Right atrium auricular region (tissue), 2 donors: Measurements from ENCODE around the gene COL2A1. TPM values are rescaled to one million over a fixed set of nuclear protein-coding genes. Genes with fewer than 3 reads are reported as not detected.

Source experiments
- DNase-seq: peaks from one replicate; pipeline ENCODE4 v3.0.0-alpha.2; 2019; ENCODE audit warnings: low spot score
- H3K27ac ChIP-seq, 2 donors: fragments of 200-600 bp; sonication (generic); 1 replicate in 1 of 2; 2 replicates in 1 of 2; pipeline ENCODE4 v1.5.1; 2016 to 2019
- H3K27me3 ChIP-seq, 2 donors: fragments of 200-600 bp; sonication (generic); one replicate each; pipeline versions ENCODE4 v1.5.1 to v1.6.0; 2017 to 2019
- H3K36me3 ChIP-seq: fragments of 200-600 bp; sonication (generic); one replicate; pipeline ENCODE4 v1.5.1; 2016
- H3K4me1 ChIP-seq, 2 donors: fragments of 200-600 bp; sonication (generic); one replicate each; pipeline versions ENCODE4 v1.5.1 to v1.6.0; 2017 to 2019
- H3K4me3 ChIP-seq, 2 donors: fragments of 200-600 bp; sonication (generic); 1 replicate in 1 of 2; 2 replicates in 1 of 2; pipeline ENCODE4 v1.5.1; 2017 to 2019; ENCODE audit warnings: mild to moderate bottlenecking in 1 of 2, moderate library complexity in 1 of 2
- H3K9me3 ChIP-seq, 2 donors: fragments of 200-600 bp; sonication (generic); one replicate each; pipeline ENCODE4 v1.5.1; 2019
- total RNA-seq, 2 donors: library from RNA; depleted of rRNA; stranded (reverse); fragments of >200 nt; gene quantifications; one replicate each; pipeline ENCODE4 v1.1.0, GENCODE V29; 2016
- TF ChIP-seq, protein P1 (sequence below), 2 donors: fragments of 200-600 bp; sonication (generic); IDR thresholded peaks; one replicate each; pipeline ENCODE4 v1.5.1; 2019; ENCODE audit warnings: antibody characterized with exemption in 2 of 2

COL2A1 gene
- total RNA-seq, 2 donors from 2014 or later = not detected

DNA sequence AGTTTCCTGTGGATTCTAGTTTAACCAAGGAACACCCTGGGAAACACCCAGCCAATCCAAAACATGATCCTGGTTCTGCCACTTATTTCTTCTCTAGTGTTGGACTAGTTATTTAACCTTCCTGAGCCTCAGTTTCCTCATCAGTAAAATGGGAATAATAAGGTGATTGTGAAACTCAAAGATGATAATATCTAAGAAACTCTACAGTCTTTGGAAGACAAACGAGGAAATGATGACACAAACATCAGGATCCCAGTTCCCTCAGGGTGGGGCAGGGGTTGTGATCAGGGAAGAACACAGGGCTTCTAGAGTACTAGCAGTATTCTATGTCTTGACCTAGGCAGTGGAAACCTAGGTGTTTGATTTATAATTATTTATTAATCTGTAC is 58.9 kb downstream of the COL2A1 start:
- H3K4me3 ChIP-seq = no peak overlapping the region
- TF ChIP-seq, protein P1, sequence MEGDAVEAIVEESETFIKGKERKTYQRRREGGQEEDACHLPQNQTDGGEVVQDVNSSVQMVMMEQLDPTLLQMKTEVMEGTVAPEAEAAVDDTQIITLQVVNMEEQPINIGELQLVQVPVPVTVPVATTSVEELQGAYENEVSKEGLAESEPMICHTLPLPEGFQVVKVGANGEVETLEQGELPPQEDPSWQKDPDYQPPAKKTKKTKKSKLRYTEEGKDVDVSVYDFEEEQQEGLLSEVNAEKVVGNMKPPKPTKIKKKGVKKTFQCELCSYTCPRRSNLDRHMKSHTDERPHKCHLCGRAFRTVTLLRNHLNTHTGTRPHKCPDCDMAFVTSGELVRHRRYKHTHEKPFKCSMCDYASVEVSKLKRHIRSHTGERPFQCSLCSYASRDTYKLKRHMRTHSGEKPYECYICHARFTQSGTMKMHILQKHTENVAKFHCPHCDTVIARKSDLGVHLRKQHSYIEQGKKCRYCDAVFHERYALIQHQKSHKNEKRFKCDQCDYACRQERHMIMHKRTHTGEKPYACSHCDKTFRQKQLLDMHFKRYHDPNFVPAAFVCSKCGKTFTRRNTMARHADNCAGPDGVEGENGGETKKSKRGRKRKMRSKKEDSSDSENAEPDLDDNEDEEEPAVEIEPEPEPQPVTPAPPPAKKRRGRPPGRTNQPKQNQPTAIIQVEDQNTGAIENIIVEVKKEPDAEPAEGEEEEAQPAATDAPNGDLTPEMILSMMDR (IDR thresholded peaks at IDR 0.05) = no peak
- no peak overlapping the region for H3K27ac ChIP-seq
- H3K27me3 ChIP-seq = no peaks in the 10 kb centered on the region
- no peak for DNase-seq
- H3K4me1 ChIP-seq = peaks cover 0 to 8% of the 10 kb centered on the region in 2 donors
- no peaks in the 10 kb centered on the region for H3K36me3 ChIP-seq
- H3K9me3 ChIP-seq = no peaks in the 10 kb centered on the region

DNA sequence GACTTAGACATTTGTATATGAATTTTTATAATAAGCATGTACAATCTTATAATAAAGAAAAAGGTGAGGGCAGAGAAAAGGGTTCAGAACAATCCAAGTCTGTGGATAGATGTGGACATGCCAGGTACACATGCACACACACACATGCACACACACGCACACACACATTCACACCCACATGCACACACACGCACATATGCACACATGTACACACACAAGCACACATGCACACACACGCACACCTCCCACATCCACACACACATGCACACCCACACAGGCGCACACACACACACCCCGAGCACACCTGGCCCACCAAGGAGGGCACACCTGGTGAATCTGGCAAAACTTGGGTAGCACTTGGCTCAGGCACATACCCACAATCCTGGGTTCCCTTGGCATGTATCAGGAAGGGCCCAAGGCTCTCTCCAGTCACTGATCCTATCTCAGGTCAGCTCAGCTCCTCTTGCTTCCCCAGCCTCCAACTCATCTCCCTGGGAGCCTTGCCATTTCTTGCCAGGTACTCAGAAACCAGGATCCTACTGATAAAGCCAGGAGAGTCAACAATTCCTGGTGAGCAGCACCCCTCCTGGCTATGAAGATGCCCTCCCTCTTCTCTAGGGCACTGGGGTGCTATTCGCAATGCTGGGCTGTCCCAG is 59.5 kb downstream of the COL2A1 start:
- Histone ChIP-seq H3K4me1 (peaks cover 0 to 8% of the 10 kb centered on the region in 2 donors), H3K27me3 (no peaks in the 10 kb centered on the region), H3K36me3 (no peaks in the 10 kb centered on the region), H3K27ac (no peak overlapping the region), H3K4me3 (no peak overlapping the region), H3K9me3 (no peaks in the 10 kb centered on the region)
- no peak for DNase-seq
- TF ChIP-seq, protein P1 (IDR thresholded peaks at IDR 0.05) = no peak

DNA sequence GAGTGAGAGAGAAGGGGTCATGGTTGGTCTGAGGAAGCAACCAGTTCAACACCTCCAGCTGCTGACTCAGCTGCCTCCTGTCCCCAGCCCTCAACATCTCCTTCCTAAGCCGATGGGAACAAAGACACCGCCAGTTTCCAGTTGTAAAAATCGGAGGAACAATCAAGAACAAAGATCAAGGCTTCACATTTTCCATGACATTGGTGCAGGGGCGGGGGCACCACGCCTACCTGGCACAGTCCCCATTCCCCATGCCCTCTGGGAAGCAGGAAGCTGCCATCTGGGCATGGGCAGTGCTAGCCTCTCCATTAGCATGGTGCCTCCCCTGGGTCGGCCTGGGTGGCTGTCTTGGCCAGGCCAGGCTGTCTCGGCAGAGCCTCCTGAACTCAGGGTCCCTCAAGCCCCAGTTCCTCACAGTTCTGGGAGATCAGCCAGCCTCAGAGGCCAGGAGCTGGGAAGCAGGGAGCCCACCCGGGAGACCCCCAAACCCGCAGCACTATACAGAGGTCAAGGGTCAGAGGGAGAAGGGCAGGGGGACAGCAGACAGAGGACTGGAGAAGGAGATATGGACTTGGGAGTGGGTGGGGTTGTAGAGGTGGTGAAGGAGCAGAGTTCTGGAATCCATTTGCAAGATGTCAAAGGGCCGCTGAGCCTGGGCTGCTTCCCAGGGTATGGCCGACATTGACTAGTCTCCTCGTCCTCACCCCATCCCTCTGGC is 60.5 kb downstream of the COL2A1 start:
- Histone ChIP-seq H3K27ac (no peak overlapping the region), H3K27me3 (no peaks in the 10 kb centered on the region), H3K36me3 (no peaks in the 10 kb centered on the region), H3K9me3 (no peaks in the 10 kb centered on the region), H3K4me1 (peaks cover 0 to 8% of the 10 kb centered on the region in 2 donors), H3K4me3 (no peak overlapping the region)
- DNase-seq = no peak
- TF ChIP-seq, protein P1 (IDR thresholded peaks at IDR 0.05) = no peak

DNA sequence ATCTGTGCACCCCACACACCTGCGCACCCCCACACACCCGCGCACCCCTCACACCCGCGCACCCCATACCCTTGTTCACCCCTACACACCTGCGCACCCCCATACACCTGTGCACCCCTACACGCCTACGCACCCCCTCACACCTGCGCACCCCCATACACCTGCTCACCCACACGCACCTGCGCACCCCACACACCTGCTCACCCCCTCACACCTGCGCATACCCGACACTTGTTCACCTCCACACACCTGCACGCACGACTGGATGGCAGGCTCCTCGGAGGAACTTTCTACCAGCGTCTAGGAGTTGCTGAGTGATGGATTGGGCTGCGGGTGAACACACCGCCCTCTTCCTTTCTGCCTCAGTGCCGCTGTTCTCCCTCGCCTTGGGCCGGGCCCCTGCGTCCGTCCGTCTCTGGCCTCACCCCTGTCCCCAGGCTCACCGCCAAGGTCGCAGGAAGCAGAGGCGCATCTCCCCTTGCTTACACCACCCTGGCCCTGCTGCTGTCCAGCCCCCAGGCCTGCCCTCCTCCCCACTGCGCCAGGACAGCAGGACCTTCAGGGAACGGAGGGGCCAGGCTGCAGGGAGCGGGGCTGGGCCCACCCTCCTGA is 61.6 kb downstream of the COL2A1 start:
- Histone ChIP-seq H3K9me3 (no peaks in the 10 kb centered on the region), H3K27me3 (no peaks in the 10 kb centered on the region), H3K27ac (no peak overlapping the region), H3K36me3 (no peaks in the 10 kb centered on the region), H3K4me3 (no peak overlapping the region), H3K4me1 (peaks cover 0 to 11% of the 10 kb centered on the region in 2 donors)
- TF ChIP-seq, protein P1 (IDR thresholded peaks at IDR 0.05) = no peak
- no peak for DNase-seq

DNA sequence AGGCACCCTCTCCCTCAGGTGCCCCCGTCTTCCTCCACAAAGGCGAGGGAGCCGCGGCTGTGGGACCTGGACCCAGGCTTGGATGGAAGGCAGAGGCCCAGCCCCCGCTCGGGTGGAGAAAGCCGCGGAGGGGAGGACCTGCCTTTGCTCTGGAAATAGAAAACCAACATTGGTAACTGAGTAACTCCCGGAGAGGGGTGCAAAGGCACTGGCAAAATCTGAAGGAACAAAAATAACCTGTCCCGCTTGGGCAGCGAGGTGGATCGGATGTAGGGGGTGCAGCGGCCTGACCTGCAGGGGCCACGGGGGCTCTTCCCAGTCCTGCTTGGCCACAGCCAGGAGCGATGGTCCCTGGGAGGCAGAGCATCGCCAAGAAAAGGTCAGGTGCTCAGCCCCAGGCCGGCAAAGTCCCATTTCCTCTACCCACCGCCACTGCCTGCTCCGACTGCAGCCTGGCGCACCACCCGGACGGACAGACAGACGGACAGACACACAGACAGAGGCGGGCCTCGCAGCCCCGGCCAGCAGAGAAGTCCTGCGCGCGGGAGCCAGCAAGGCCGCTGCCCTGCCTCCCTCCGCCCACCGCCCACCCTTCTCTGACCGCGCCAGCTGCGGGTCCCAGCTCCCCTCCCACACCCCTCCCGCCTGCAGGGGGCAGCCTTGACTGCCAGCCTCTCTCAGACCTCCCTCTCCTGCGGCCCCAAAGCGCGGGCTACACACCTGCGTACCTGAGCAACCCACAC is 62.2 kb downstream of the COL2A1 start:
- TF ChIP-seq, protein P1 (IDR thresholded peaks at IDR 0.05) = peak in 1 of 2 donors; percentile 26
- Histone ChIP-seq H3K27ac (no peak overlapping the region), H3K36me3 (no peaks in the 10 kb centered on the region), H3K9me3 (no peaks in the 10 kb centered on the region), H3K27me3 (no peaks in the 10 kb centered on the region), H3K4me1 (peaks cover 0 to 11% of the 10 kb centered on the region in 2 donors), H3K4me3 (no peak overlapping the region)
- no peak for DNase-seq
